GM12864 (cell line): Measurements from ENCODE around the gene TMEM131L.

Experiments
- DNase-seq: peaks from one replicate; pipeline ENCODE4 v3.0.0-alpha.2; 2011; ENCODE audit warnings: low read depth
- H3K4me3 ChIP-seq: 2 replicates; pipeline ENCODE4 v1.5.1; 2011; ENCODE audit warnings: mild to moderate bottlenecking, low read depth, low read length, control low read depth
- CTCF ChIP-seq: IDR thresholded peaks from 2 replicates; pipeline ENCODE4 v1.5.1; 2011; ENCODE audit warnings: low read depth, mild to moderate bottlenecking, moderate library complexity, low read length, control low read depth, inconsistent platforms; ENCODE audit errors: missing control alignments

TMEM131L gene

GRCh38 chr4:153637201-153637600 is 171.0 kb downstream of the TMEM131L start:
- H3K4me3 ChIP-seq = no peak overlapping the region
- TF ChIP-seq CTCF = no peak

GRCh38 chr4:153638011-153638410 is 171.9 kb downstream of the TMEM131L start:
- DNase-seq = no peak
- no peak for TF ChIP-seq CTCF
- no peak overlapping the region for H3K4me3 ChIP-seq

More at GRCh38 chr4:153637201-153637600, 171.0 kb downstream of the TMEM131L start:
- DNase-seq = no peak

- TF ChIP-seq CTCF = no peak
- DNase-seq = no peak
- H3K4me3 ChIP-seq = no peak overlapping the region
Measured at GRCh38 chr4:153638999-153639398, 172.8 kb downstream of the TMEM131L start.

- DNase-seq = no peak
- no peak for TF ChIP-seq CTCF
- H3K4me3 ChIP-seq = no peak overlapping the region
Measured at GRCh38 chr4:153639833-153640802, 174.0 kb downstream of the TMEM131L start.

- DNase-seq = peak; percentile 13
- H3K4me3 ChIP-seq = no peak overlapping the region
- no peak for TF ChIP-seq CTCF
Measured at GRCh38 chr4:153641532-153641931, 175.4 kb downstream of the TMEM131L start.

- DNase-seq = peak; percentile 56
- TF ChIP-seq CTCF = peak; percentile 44
- no peak overlapping the region for H3K4me3 ChIP-seq
Measured at GRCh38 chr4:153643406-153644383, 177.5 kb downstream of the TMEM131L start.
